Activated CD8-positive, alpha-beta memory T cell treated with anti-CD3 and anti-CD28 coated beads for 4 hours (primary cell): ENCODE data around the gene TUBA4A.
"Not testable (repeated sequence)": the region's sequence is repeated elsewhere in the genome, so short reads cannot be mapped to it uniquely, and the experiment has no call there.

Experiments
- DNase-seq, 2 donors: peaks; one replicate each; pipeline ENCODE4 v3.0.0-alpha.2; 2020; ENCODE audit warnings: low read depth in 2 of 2

Gene TUBA4A

GRCh38 chr2:219253753-219254589, at the start of gene TUBA4A:
TSS of gene TUBA4A (minus strand) at chr2:219253918. CDS start at chr2:219253858, 60 bp downstream.
- DNase-seq = peak; percentile 80 to 81

GRCh38 chr2:219302412-219302968, 48.8 kb upstream of the TUBA4A start:
- no peak for DNase-seq

GRCh38 chr2:219300022-219300421, 46.3 kb upstream of the TUBA4A start:
- no peak for DNase-seq

GRCh38 chr2:219299372-219299760, 45.6 kb upstream of the TUBA4A start:
- DNase-seq = no peak

- peak; percentile 67 to 79 for DNase-seq
Observed at GRCh38 chr2:219298759-219299371, 45.1 kb upstream of the TUBA4A start.

GRCh38 chr2:219297766-219298456, 44.2 kb upstream of the TUBA4A start:
- no peak for DNase-seq

GRCh38 chr2:219296631-219297391, 43.1 kb upstream of the TUBA4A start:
- no peak for DNase-seq

GRCh38 chr2:219296142-219296541, 42.4 kb upstream of the TUBA4A start:
- no peak for DNase-seq

- peak; percentile 76 to 80 for DNase-seq
Observed at GRCh38 chr2:219294356-219295351, 40.9 kb upstream of the TUBA4A start.

GRCh38 chr2:219293736-219294231, 40.1 kb upstream of the TUBA4A start:
- no peak for DNase-seq

GRCh38 chr2:219292616-219293015, 38.9 kb upstream of the TUBA4A start:
- DNase-seq = no peak

- DNase-seq = no peak
Observed at GRCh38 chr2:219291910-219292490, 38.3 kb upstream of the TUBA4A start.

GRCh38 chr2:219291394-219291793, 37.7 kb upstream of the TUBA4A start:
- no peak for DNase-seq

- DNase-seq = no peak
Observed at GRCh38 chr2:219290381-219291171, 36.9 kb upstream of the TUBA4A start.

GRCh38 chr2:219289537-219290361, 36.0 kb upstream of the TUBA4A start:
- no peak for DNase-seq

GRCh38 chr2:219289195-219289536, 35.4 kb upstream of the TUBA4A start:
- no peak for DNase-seq

- DNase-seq = no peak
Observed at GRCh38 chr2:219287580-219288265, 34.0 kb upstream of the TUBA4A start.

- not testable (repeated sequence) for DNase-seq
Observed at GRCh38 chr2:219287116-219287440, 33.4 kb upstream of the TUBA4A start.
